ENCODE data around the gene PRR22.
"Not testable (repeated sequence)": the region's sequence is repeated elsewhere in the genome, so short reads cannot be mapped to it uniquely, and the experiment has no call there.

The PRR22 gene

DNA sequence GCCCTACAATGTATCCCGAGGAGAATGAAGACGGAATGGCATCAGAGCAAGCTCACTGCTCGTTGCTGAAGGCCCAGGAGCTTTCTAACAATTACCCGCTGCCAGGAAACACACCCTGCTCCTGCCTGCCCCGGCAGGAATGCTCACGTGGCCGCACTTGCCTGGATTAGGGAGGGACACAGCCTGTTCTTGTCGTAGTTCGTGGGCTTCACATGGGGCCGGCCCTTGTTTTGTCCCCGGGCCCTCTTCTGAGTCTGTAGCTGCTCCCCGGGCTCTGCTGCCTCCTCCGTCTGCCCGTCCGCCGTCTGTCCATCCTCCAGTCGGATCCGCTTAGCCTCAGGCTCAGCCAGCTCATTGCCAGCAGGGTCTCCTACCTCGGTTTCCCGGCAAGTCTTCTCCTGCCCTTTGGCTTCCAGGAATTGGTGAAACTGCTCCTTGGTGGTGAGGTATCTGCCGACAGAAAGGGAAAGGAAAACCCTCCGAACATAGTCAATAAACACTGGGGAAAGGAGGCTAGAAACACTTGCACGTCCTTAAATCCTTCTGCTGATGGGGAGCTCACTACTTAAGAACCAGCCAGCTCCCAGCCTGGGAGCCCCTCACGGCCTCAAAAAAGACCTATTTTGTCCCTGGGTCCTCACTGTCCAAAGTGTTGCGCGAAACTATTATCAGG lies 5.5 kb upstream of the PRR22 start:
- no peak for DNase-seq

DNA sequence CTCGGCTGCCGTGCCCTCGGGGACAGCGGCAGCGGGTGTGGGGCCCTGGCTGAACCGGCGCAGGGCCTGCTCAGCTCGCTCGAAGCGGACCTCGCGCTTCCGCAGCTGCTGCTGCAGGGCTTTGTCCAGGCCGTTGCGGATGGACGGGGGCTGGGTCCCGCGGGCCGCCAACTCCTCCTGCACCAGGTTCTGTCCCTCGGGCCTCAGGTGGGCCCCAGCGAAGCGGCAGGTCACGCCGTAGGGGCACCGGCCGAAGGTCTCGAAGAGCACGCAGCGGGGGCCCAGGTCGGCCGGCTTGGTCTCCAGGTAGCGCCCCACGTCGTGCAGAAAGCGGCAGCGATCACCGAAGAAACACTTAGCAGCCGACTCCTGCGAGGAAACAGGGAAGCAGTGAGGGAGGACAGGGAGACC lies 4.8 kb upstream of the PRR22 start:
- no peak for DNase-seq

DNA sequence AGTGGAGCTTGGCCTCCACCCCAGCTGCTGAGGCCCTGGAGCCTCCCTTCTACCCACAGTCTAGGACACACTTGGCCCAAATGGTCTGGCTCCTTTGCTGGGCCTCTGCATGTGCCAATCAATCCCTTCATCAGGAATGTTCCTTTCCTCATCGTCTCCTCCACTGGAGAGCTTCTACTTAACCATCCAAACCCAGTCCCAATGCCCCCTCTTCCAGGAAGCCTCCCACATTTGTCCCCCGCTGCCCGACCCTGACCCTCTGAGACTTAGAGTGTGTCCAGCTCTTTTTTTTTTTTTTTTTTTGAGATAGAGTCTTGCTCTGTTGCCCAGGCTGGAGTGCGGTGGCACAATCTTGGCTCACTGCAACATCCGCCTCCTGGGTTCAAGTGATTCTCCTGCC lies 3.9 kb upstream of the PRR22 start:
- DNase-seq, result no peak

DNA sequence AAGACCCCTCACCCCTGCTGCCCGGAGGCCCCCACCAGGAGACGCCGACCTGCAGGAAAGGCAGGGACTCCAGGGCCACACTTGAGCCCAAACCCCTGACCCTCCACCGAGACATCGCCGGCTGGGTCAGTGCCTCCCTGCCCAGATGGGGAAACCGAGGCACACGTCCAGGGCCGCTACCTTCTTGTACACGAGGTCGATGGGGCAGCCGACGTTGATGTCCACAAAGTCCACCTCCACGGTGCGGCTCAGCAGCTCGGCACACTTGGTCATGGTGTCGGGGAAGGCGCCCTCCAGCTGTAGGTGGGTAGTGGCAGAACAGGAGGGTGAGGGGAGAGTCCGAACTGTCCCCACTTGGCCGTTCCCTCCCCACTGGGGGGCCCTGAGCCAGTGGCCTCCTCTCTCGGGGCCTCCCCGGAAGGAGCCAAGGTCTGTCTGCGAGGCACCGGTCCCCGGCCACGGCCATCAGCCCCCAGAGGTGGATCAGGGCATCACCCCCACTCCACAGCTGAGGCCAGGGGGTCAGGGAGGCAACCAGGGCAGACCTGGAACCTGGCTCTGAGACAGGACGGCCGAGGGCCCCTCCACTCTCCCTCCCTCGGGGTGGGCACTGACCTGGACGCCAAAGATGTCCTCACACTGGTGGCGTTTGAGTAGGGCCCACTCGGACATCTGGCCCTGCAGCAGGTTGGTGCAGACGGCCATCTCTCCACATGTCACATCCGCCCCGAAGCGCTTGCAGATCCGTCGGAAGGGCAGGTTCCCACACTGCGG lies 3.0 kb upstream of the PRR22 start:
- DNase-seq, result no peak

DNA sequence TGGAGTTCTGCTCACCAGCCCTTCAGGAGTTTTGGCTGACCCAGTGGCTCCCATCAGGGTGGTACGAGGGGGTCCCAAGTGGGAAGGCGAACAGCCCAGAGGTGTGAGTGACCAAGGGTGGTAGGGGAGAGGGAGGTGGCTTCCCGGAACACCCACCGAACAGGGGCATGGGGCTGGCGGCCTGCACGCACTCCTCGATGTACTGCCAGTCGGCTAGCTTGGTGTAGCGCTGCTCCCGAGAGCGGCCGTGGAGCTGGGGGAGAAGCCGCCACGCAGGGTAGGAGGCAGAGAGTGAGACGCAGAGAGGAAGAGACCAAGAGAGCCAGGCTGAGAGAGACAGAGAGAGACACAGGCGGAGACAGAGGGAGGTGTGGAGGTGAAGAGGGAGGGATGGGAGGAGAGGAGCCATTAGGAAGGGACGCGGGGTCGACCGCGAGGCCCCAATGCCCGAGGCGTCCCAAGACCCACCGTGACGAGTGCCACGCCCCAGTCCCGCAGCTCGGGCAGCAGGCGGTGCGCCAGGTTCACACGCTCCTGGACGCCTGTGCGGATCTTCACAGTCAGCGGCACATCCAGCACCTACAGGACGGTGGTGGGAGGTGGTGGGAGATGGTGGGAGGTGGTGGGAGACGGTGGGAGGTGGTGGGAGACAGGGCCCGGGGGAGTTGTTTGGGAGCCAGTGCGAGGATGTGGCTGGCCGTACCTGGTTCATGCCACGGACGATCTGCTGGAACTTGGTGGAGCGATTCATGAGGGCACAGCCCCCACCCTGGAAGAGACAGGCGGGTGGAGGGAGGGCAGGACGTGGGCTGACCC lies 2.3 kb upstream of the PRR22 start:
- no peak for DNase-seq

DNA sequence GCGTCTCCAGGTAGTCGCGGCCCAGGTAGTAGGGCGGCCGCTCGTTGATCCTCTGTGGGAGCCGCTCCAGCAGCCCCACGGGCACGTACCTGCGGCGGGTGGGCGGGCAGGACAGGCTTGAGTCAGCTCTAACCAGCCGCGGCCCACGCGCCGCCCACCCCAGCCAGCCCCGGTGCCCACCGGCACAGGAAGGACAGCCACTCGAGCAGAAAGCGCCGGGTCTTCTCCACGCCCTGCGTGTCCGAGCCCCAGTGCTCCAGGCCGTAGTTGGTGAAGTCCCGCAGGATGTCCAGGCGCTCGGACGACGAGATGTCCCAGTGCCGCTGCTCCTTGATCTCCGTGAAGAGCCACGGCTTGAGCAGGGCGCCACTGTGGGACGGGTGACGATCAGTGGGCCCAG lies 877 bp upstream of the PRR22 start:
- no peak for DNase-seq

DNA sequence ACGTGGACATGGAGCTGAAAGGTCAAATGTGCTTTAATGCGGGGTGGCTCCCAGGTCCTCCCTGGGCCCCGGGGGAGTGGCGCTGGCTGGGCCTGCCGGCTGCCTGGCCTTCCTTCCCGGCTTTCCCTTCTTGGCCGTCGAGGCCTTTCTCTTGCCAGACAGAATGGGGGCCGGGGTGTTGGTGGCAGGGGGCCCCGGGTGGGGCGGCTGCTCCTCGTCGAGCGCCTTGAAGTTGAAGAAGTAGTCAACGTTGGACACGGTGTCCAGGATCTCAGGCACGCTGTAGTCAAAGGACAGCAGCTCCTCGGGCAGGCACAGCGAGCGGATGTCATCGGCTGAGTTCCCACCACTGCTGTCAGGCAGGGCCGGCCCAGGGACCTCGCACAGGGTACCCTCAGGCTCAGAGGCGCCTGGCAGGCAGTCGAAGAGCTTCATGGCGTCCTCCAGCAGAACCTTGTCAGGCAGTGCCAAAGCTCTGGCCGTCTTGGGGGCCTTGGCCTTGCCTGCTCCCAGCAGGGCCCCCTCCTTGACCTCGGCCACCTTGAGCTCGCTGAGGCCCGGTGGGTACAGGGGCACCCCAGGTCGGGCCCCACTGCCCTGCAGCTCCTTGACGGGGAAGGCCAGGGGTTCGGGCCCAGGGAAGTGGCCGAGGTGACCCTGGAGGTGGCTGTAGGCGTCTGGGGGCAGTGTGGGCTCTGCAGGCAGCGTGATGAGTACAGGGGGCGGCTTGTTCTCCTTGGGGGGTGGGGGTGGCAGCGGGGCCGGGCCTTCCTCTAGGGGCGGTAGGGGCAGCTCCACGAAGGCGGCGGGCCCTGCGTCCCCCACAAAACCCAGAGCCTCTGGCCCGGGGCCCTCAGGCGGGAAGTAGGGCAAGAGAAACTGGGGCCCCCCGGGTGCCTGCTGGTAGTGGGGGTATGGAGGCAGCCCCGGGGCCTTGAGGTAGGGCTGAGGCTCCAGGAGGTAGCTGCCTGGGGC lies 1.3 kb downstream of the PRR22 start:
- no peak for DNase-seq

DNA sequence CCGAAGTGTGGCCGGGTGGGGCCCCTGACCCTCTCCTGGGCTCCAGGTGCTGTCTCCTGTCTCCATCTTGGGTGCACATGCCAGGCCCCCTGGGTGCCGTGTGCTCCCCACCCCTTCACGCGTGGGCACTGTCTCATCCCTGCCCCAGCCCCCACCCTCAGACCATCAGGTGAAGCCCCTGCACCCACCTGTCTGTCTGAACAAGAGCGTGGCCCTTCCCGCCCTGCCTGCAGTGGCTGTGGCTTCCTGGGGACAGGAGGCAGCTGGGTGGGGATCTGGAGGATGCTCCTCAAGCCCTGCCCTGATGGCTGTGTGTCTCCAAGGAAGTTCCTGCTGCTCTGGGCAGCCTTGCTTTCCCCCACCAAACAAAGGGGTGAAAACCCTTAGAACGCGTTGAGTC lies 2.2 kb downstream of the PRR22 start:
- no peak for DNase-seq

DNA sequence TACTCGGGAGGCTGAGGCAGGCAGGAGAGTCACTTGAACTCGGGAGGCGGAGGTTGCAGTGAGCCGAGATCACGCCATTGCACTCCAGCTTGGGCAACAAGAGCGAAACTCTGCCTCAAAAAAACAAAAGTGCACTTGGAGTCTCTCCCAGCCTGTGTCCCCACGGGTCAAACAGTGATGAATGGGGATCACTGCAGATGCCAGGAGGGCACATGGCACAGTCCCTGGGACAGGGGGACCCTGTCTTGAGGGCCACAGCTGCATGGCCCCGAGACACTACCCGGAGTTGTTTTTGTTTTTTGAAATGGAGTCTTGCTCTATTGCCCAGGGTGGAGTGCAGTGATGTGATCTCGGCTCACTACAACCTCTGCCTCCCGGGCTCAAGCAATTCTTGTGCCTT lies 3.6 kb downstream of the PRR22 start:
- DNase-seq, result not testable (repeated sequence)

DNA sequence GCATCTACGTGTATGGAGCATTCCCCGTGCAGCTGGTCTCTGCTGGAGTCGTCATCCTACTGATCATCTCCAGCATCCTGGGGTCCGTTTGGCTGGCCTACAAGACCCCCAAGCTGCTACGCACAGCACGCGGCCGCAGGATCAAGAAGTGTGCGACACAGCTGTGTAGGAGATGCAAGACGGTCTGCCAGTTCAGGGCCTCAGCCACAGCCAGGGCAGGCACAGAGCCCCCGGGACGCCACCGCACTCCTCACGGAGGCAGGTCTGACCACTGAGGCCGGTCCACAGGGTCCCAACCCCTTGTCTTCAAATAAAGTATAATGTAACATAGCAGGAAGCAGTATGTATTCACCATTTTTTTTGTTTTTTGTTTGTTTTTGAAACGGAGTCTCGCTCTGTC lies 6.1 kb downstream of the PRR22 start:
- no peak for DNase-seq

DNA sequence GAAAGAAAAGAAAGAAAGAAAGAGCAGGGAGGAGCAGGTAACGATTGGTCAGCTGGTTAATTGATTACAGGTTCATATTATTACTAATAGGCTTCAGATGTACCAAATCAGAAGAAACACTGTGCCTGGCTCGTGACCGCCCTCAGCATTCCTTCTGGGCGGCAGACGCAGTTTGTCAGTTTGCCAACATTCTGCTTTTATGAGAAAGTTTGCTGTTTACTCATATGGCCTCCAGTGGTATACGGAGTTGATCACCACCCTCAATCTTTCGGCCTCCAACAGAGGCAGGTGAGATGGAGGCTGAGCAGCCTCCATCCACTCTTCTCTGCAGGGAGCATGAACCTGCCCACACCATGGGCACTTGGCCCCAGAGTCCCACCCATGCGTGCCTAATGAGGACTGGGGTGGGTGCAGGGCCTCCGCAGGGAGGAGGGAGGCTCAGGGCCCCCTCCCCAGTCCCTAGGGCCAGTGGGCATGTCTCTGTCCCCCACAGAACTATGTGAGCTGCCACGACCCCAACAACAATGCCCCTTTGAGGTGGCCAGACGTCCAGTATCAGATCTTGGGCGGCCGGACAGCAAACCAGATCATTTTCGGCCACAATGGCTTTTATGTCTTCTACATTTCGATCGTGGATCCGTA lies 8.8 kb downstream of the PRR22 start:
- DNase-seq, result no peak

DNA sequence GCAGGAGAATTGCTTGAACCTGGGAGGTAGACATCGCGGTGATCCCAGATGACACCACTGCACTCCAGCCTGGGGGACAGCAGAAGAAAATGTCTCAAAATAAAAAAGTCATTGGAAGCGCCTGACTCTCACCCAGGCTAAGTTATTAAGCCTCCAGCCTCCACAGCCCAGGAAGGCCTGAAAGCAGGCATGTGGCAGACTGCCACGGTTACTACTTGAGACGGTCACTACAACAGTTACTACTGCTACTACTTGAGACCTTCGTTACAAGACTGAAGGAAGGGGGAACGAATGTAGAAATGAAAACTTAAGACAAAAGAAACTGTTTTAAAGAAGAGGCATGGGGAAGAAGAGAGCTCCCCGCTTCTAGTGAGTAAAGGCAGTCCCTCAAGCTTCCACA lies 9.6 kb downstream of the PRR22 start:
- no peak for DNase-seq

DNA sequence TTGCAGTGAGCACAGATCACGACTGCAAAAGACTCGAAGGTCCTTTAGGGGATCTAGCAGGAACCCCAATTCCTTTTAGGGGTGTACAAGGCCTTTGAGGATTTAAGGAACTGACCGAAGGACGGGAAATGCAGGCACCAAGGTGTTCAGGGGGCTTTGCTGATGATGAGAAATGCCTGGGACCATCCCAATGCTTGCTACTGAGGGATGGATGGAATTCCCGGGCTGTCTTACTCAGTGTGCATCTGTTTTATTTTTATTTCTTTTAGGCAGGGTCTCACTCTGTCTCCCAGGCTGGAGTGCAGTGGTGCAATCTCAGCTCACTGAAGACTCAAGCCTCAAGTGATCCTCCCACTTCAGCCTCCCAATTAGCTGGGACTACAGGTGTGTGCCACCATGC lies 11.3 kb downstream of the PRR22 start:
- DNase-seq, result no peak

DNA sequence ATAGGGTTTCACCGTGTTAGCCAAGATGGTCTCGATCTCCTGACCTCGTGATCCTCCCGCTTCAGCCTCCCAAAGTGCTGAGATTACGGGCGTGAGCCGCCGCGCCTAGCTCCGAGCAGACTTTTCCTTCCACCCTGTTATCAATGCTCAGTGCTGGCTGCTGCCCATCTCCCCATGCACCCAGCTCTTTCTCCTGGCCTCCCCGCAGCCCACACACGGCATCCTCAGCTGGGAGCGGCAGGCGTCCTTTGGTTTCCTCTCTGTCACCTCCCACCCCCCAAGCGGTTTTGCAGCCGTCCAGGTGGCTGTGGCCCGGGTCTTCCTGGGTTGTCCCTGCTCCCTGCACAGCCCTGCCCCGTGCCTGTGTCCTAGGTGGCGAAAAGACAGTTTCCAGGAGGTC lies 12.1 kb downstream of the PRR22 start:
- DNase-seq, result no peak

DNA sequence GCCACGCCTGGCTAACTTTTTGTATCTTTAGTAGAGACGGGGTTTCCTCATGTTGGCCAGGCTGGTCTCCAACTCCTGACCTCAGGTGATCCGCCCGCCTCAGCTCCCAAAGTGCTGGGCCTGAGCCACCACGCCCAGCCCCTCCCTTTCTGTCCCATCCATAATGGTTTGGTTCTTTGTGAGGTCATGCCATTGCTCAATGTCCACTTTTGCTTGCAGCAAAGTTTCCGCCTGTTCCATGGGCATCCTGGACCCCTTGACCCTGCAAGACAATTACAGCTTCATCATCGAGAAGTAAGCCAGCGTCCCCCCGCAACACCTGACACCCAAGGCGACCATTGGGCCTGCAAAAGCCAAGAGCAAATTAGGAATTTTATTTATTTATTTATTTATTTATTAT lies 16.6 kb downstream of the PRR22 start:
- DNase-seq, result no peak

DNA sequence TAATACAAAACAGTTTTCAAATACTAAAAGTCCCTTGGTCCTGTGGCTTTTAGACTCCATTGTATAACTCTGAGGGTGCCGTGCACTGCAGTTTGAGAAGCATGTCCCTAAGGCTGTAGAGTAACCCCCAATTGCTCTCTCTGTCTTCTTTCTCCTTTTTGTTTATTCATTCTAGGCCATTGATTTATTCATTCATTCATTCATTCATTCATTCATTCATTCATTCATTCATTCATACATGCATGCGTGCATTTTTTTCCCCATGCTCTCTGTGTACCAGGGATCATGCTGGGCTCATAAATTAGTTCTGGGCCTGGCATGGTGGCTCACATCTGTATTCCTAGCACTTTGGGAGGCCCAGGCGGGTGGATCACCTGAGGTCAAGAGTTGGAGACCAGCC lies 19.3 kb downstream of the PRR22 start:
- DNase-seq, result no peak

DNA sequence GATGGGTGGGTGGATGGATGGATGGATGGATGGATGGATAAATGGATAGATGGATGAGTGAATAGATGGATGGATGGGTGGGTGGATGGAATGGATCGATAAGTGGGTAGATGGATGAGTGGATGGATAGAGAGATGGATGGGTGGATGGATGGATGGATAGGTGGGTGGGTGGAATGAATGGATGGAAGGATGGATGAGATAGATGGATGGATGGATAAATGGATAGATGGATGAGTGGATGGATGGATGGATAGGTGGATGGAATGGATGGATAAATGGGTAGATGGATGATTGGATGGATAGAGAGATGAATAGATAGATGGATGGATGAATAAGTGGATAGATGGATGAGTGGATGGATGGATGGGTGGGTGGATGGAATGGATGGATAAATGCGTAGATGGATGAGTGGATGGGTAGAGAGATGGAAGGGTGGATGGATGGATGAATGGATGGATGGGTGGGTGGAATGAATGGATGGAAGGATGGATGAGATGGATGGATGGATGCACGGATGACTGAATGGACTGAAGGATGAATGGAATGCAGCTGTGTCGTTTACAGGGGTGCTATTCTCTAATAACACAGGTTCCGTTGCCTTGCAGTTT lies 21.8 kb downstream of the PRR22 start:
- no peak for DNase-seq

DNA sequence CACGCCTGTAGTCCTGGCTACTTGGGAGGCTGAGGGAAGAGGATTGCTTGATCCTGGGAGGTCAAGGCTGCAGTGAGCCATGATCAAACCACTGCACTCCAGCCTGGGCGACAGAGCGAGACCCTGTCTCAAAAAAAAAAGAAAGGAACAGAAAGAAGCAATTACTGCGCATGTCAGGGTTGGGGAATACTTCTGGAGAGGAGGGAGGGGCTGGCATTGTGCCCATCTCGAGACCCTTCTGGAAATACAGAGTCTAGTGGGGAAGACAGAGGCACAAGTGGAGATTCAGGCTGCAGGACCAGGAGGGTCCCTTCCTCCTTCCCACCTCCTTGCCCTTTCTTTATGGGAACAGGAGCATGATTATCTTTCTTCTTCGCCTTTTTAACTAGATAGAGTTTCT lies 30.8 kb downstream of the PRR22 start:
- DNase-seq, result no peak

DNA sequence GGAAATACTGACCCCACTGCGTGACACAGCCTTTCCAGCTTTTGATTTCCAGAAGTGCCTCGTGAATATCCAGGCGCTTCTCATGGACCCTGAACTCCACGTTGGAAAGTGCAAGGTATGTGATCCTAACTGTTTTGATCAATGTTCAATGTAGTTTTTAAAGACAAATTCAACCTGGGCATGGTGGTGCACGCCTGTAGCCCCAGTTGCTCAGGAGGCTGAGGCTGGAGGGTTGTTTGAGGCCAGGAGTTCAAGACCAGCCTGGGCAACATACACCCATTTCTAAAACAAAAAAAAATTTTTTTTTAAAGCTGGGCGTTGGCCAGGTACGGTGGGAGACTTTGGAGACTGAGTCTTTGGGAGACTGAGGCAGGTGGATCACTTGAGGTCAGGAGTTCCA lies 32.8 kb downstream of the PRR22 start:
- DNase-seq, result no peak

DNA sequence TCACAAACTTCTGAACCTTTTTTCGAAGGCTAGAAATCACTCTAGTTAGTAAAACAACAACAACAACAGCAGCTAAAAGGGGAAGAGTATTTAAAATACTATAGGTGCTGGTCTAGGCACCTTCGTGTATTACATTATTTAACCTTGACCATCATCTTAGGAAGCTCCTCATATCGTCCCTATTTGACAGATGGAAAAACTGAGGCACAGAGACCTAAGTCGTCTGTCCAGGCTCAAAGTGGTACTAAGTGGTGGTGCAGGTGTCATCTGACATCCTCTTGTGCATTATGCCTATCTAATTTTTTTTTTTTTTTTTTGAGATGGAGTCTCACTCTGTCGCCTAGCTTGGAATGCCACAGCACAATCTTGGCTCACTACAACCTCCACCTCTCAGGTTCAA lies 35.0 kb downstream of the PRR22 start:
- DNase-seq, result no peak

DNA sequence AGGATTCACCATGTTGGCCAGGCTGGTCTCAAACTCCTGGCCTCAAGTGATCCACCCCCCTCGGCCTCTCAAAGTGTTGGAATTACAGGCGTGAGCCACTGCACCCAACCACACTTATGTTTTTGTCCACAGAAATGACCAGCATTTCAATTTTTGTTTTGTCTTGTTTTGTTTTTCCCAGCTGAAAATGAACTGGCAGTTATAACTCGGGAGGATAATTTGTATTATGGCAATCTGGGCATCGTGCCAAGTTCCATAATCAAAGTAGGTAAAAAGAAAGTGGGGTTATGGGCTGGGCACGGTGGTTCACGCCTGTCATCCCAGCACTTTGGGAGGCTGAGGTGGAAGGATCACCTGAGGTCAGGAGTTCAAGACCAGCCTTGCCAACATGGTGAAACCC lies 35.6 kb downstream of the PRR22 start:
- peak; percentile 50 for DNase-seq

DNA sequence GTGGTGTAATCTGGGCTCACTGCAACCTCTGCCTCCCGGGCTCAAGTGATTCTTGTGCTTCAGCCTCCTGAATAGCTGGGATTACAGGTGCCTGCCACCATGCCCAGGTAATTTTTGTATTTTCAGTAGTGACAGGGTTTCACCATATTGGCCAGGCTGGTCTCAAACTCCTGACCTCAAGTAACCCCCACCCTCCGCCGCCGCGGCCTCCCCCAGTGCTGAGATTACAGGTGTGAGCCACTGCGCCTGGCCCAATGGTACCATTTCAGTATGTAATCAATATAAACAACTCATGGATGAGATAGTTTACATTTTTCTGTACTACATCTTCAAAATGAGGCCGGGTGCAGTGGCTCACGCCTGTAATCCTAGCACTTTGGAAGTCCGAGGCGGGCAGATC lies 39.5 kb downstream of the PRR22 start:
- DNase-seq, result not testable (repeated sequence)
